Thyroid gland (tissue), 4 donors: ENCODE measurements around the gene NUTM1.

ENCODE experiments used
- CTCF ChIP-seq, 6 experiments: fragments of 200-600 bp in 3 of 6; fragments of 450-650 bp in 3 of 6; sonication (generic) in 3 of 6; IDR thresholded peaks; one replicate each; pipeline ENCODE4 v1.5.1; 2016 to 2019; ENCODE audit warnings: antibody characterized with exemption in 6 of 6, mild to moderate bottlenecking in 2 of 6, inconsistent platforms in 1 of 6, moderate library complexity in 1 of 6
- POLR2A ChIP-seq, 2 donors: fragments of 450-650 bp; IDR thresholded peaks; one replicate each; pipeline ENCODE4 v1.6.1; 2017; ENCODE audit warnings: antibody characterized with exemption in 2 of 2, mild to moderate bottlenecking in 2 of 2, moderate library complexity in 1 of 2

DNA sequence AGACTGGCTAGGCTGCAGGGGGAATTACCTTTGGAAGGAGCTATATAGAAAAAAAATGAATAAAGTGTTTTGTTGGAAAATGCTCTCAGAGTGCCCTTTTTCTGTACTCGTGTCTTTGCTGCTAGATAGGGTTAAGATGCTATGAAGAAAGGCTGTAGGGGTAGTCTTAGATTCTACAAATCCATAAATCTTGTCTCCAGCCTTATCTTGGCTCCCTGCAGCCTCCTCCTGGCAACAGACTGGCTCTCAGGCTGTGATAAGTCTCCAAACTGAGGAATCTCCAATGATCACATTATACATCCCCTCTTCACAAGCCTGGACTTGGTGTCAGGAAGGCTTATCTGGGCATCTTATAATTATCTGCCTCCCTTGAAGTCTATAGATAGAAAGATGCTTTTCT, 14.5 kb downstream of the NUTM1 start:
- no peak for TF ChIP-seq CTCF (IDR thresholded peaks at IDR 0.05)
- no peak for TF ChIP-seq POLR2A (IDR thresholded peaks at IDR 0.05)
